ENCODE data around the gene ZNF679.
"Not testable (repeated sequence)": the region's sequence is repeated elsewhere in the genome, so short reads cannot be mapped to it uniquely, and the experiment has no call there.

The ZNF679 gene

GRCh38 chr7:64314566-64314965, 86.3 kb downstream of the ZNF679 start:
- TF ChIP-seq CTCF (IDR thresholded peaks at IDR 0.05; ENCODE audit: low read depth, low read length): no peak
- peak overlapping the region; percentile 99 for H3K4me3 ChIP-seq (ENCODE audit: low read depth, low read length)
- peaks cover 10% of the 10 kb centered on the region for H3K36me3 ChIP-seq
- peak overlapping the region; percentile 90 for H3K27ac ChIP-seq
- H3K9me3 ChIP-seq (ENCODE audit: severe bottlenecking): no peaks in the 10 kb centered on the region
- H3K27me3 ChIP-seq (ENCODE audit: insufficient read depth, low read depth, severe bottlenecking): no peaks in the 10 kb centered on the region
- DNase-seq: no peak

DNA sequence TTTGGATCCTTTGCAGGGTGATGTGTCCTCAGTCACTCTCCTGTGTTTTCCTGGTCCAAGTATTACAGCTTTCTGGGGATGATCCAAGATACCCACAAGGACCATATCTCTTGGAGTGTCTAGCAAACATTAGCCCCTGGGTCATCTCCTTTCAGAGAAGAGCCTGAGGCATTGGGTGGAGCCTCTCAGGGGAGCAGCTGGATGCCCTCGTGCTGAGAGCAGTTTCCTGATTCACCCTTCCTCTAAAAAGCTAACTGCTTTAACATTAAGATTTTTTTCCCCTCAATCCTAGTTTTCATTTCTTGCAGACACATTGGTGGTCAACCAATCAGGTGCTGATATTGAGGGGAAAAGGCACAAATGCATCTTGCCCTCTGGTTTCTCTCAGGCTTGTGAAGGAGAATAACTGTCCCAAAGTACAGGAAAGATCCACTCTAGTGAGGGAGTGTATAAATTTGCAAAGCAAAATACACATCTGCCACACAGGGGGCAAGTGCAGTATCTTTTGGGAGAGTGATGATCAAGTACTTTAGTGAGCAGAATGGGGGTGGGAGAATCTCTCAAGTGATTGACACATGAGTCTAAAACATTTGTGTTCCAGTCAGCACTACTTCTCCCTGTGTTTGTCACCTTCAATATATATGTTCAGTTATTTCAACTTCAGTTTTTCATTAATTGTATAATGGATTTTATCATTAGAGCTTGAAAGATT, 87.9 kb downstream of the ZNF679 start:
- H3K4me3 ChIP-seq (ENCODE audit: low read depth, low read length); DNase-seq: not testable (repeated sequence)

More for the DNA sequence above, 87.9 kb downstream of the ZNF679 start:
- not testable (repeated sequence) for H3K9me3 ChIP-seq (ENCODE audit: severe bottlenecking); H3K27ac ChIP-seq; H3K36me3 ChIP-seq; H3K27me3 ChIP-seq (ENCODE audit: insufficient read depth, low read depth, severe bottlenecking)

Data from WERI-Rb-1 (cell line).